K562 (cell line): ENCODE data around the gene HIVEP3. TPM values are rescaled to one million over a fixed set of nuclear protein-coding genes. Genes with fewer than 3 reads are reported as not detected.

Experiments used
- ATAC-seq: fragments of 200-7000 bp; cut with Tn5 transposase; 3 replicates; pipeline ENCODE4 v1.9.1; 2020; ENCODE audit warnings: moderate library complexity
- BruUV-seq: library from RNA; stranded (reverse); fragments of 400-500 nt; replicated peaks from 2 replicates; lab custom pipeline; 2021; lab: Mats Ljungman, UMichigan
- CTCF ChIA-PET: fragments of 300-600 bp; formaldehyde crosslinking; extraction: SDS; loops from one replicate; lab custom pipeline; 2021; ENCODE audit warnings: low intra/inter-chr PET ratio; lab: Yijun Ruan, JAX
- POLR2A ChIA-PET: fragments of 300-600, 350-650 bp; sonication (Branson Sonifier 250); formaldehyde crosslinking; extraction: SDS; loops from one replicate; lab custom pipeline; 2021; ENCODE audit warnings: antibody characterized with exemption, inconsistent platforms; lab: Yijun Ruan, JAX
- DNase-seq, 4 experiments: peaks; one replicate each; pipeline versions ENCODE4 v3.0.0 to v3.0.0-alpha.2; 2011 to 2018; ENCODE audit warnings: low spot score in 3 of 4, mixed read lengths in 3 of 4; ENCODE audit errors: extremely low read depth in 1 of 4
- FAIRE-seq: peaks from 2 replicates; lab custom pipeline; 2011; peaks lifted over from hg19 to GRCh38; lab: Jason Lieb, UNC
- H2AFZ ChIP-seq: 2 replicates; pipeline ENCODE4 v1.6.0; 2011; ENCODE audit warnings: low read depth, low read length, control low read depth, inconsistent platforms
- H3K27ac ChIP-seq: fragments of 200-600 bp; 3 replicates; pipeline ENCODE4 v1.8.0; 2011; ENCODE audit warnings: low read depth, mild to moderate bottlenecking, control low read depth, inconsistent platforms, low read length, moderate library complexity, mixed read lengths; ENCODE audit errors: extremely low read depth
- H3K27me3 ChIP-seq, 2 experiments: fragments of 300-600 bp in 1 of 2; 2 replicates in 1 of 2; 3 replicates in 1 of 2; pipeline versions ENCODE4 v1.6.0 to v1.8.0; 2011; ENCODE audit warnings: inconsistent platforms in 2 of 2, low read length in 2 of 2, mild to moderate bottlenecking in 1 of 2, mixed read lengths in 1 of 2, moderate library complexity in 1 of 2; ENCODE audit not compliant: control insufficient read depth in 2 of 2, insufficient read depth in 2 of 2
- H3K36me3 ChIP-seq: fragments of 300-600 bp; 3 replicates; pipeline ENCODE4 v1.8.0; 2011; ENCODE audit warnings: mild to moderate bottlenecking, low read length, inconsistent platforms; ENCODE audit not compliant: control insufficient read depth, insufficient read depth
- H3K4me1 ChIP-seq, 2 experiments: fragments of 200-600 bp in 1 of 2; replicated peaks in 1 of 2; 2 replicates in 1 of 2; 3 replicates in 1 of 2; pipeline versions ENCODE4 v1.5.1 to v1.8.0; 2011; ENCODE audit warnings: inconsistent platforms in 2 of 2, low read length in 2 of 2, mild to moderate bottlenecking in 1 of 2, mixed read lengths in 1 of 2, moderate library complexity in 1 of 2; ENCODE audit not compliant: control insufficient read depth in 2 of 2, insufficient read depth in 2 of 2
- H3K4me2 ChIP-seq: 2 replicates; pipeline ENCODE4 v1.6.1; 2011; ENCODE audit warnings: low read length, control low read depth, inconsistent platforms, mixed read lengths; ENCODE audit not compliant: insufficient read depth
- H3K4me3 ChIP-seq: fragments of 200-600 bp; sonication (generic), shearing (Covaris generic); 2 replicates; pipeline ENCODE4 v1.5.1; 2016; ENCODE audit warnings: control low read depth, inconsistent platforms
- H3K79me2 ChIP-seq: fragments of 200-600 bp; 3 replicates; pipeline ENCODE4 v1.8.0; 2011; ENCODE audit warnings: low read length, inconsistent platforms; ENCODE audit not compliant: control insufficient read depth, insufficient read depth
- H3K9ac ChIP-seq, 2 experiments: 2 replicates each; pipeline versions ENCODE4 v1.6.0 to v1.6.1; 2011; ENCODE audit warnings: low read depth in 2 of 2, low read length in 2 of 2, control low read depth in 1 of 2, inconsistent platforms in 1 of 2, mild to moderate bottlenecking in 1 of 2, mixed read lengths in 1 of 2; ENCODE audit not compliant: insufficient read depth in 1 of 2
- H3K9me1 ChIP-seq: one replicate; pipeline ENCODE4 v1.6.0; 2011; ENCODE audit warnings: inconsistent platforms, mild to moderate bottlenecking, low read length, moderate library complexity; ENCODE audit not compliant: control insufficient read depth, insufficient read depth
- H3K9me3 ChIP-seq: replicated peaks from 2 replicates; pipeline ENCODE4 v1.5.1; 2011; ENCODE audit warnings: low read depth, low read length, inconsistent platforms; ENCODE audit not compliant: control insufficient read depth, insufficient read depth
- H4K20me1 ChIP-seq: replicated peaks from 2 replicates; pipeline ENCODE4 v1.6.1; 2011; ENCODE audit warnings: low read length, inconsistent platforms, mixed read lengths; ENCODE audit not compliant: control insufficient read depth, insufficient read depth
- BRCA1 ChIP-seq, 2 experiments: fragments of 450-650 bp in 1 of 2; sonication (generic) in 1 of 2; formaldehyde crosslinking in 1 of 2; IDR thresholded peaks; 2 replicates each; pipeline versions ENCODE4 v1.5.0 to v1.6.1; 2017 to 2020; ENCODE audit warnings: mild to moderate bottlenecking in 1 of 2, missing genetic modification reagents in 1 of 2
- EZH2 ChIP-seq: IDR thresholded peaks from 2 replicates; pipeline ENCODE4 v1.6.1; 2012; ENCODE audit warnings: low read depth, mild to moderate bottlenecking, inconsistent platforms, low read length, borderline replicate concordance
- MEF2A ChIP-seq: IDR thresholded peaks from 2 replicates; pipeline ENCODE4 v1.6.1; 2011; ENCODE audit warnings: low read depth, mild to moderate bottlenecking, low read length, moderate library complexity; ENCODE audit not compliant: control insufficient read depth
- MTF1 ChIP-seq: fragments of 250-450 bp; sonication (Bioruptor Pico); IDR thresholded peaks from 2 replicates; pipeline ENCODE4 v1.9.0; 2021; ENCODE audit warnings: moderate library complexity, mild to moderate bottlenecking, inconsistent platforms, borderline replicate concordance
- NR4A1 ChIP-seq, 2 experiments: fragments of 250-450 bp in 1 of 2; fragments of 450-650 bp in 1 of 2; sonication (Bioruptor Pico) in 1 of 2; IDR thresholded peaks; 2 replicates each; pipeline versions ENCODE4 v1.4.0 to v1.6.1; 2016 to 2020; ENCODE audit warnings: mild to moderate bottlenecking in 2 of 2, missing compliant biosample characterization in 1 of 2, missing genetic modification characterization in 1 of 2, moderate library complexity in 1 of 2
- RNF2 ChIP-seq: sonication (generic); IDR thresholded peaks from 2 replicates; pipeline ENCODE4 v1.6.1; 2016
- SAP30 ChIP-seq: fragments of 200-600 bp; sonication (generic); IDR thresholded peaks from 2 replicates; pipeline ENCODE4 v1.6.1; 2012; ENCODE audit warnings: borderline replicate concordance, low read depth, mild to moderate bottlenecking, moderate library complexity, low read length, control low read depth, inconsistent platforms; ENCODE audit not compliant: insufficient read depth, poor library complexity, severe bottlenecking
- SIN3B ChIP-seq: fragments of 450-650 bp; IDR thresholded peaks from 2 replicates; pipeline ENCODE4 v1.6.1; 2017; ENCODE audit warnings: low read depth, mild to moderate bottlenecking, moderate library complexity
- SMAD4 ChIP-seq: fragments of 250-450 bp; sonication (Bioruptor Pico); conservative IDR thresholded peaks from 2 replicates; pipeline ENCODE4 v1.8.0; 2021; ENCODE audit warnings: inconsistent platforms, mild to moderate bottlenecking, moderate library complexity
- SMARCA5 ChIP-seq: fragments of 450-650 bp; IDR thresholded peaks from 2 replicates; pipeline ENCODE4 v1.6.1; 2016
- TAF9B ChIP-seq: fragments of 450-650 bp; IDR thresholded peaks from 2 replicates; pipeline ENCODE4 v1.6.1; 2018; ENCODE audit warnings: mild to moderate bottlenecking; ENCODE audit not compliant: partially characterized antibody
- TOE1 ChIP-seq, 2 experiments: fragments of 450-650 bp in 1 of 2; sonication (generic) in 1 of 2; formaldehyde crosslinking in 1 of 2; IDR thresholded peaks; 2 replicates each; pipeline versions ENCODE4 v1.7.1 to v1.8.0; 2016 to 2022; ENCODE audit warnings: borderline replicate concordance in 2 of 2, mild to moderate bottlenecking in 2 of 2, antibody characterized with exemption in 1 of 2, inconsistent platforms in 1 of 2, low read depth in 1 of 2, missing genetic modification reagents in 1 of 2, moderate library complexity in 1 of 2
- ZNF384 ChIP-seq: IDR thresholded peaks from 2 replicates; pipeline ENCODE4 v1.6.1; 2012; ENCODE audit warnings: low read depth, low read length, improper control_type of control experiment
- ZNF584 ChIP-seq: fragments of 200-800 bp; sonication (Bioruptor generic); IDR thresholded peaks from 2 replicates; pipeline ENCODE4 v1.6.1; 2016; ENCODE audit warnings: low read depth, mild to moderate bottlenecking, missing genetic modification characterization, missing compliant biosample characterization
- ZNF76 ChIP-seq: fragments of 250-450 bp; sonication (Bioruptor Pico); IDR thresholded peaks from 2 replicates; pipeline ENCODE4 v1.4.0; 2020; ENCODE audit warnings: mild to moderate bottlenecking, moderate library complexity, borderline replicate concordance
- WGBS: fragments of 100-300 bp; shearing (Covaris generic); methylation state at CpG from one replicate; pipeline ENCODE4 v1.1.6; 2016; ENCODE audit warnings: low coverage, mixed read lengths; ENCODE audit not compliant: insufficient coverage; ENCODE audit errors: missing lambda C conversion rate; 5-methylcytosine and 5-hydroxymethylcytosine counted together
- in situ Hi-C: fragments of 300-500 bp; cut with MboI; formaldehyde crosslinking; loops from 4 replicates; pipeline ENCODE4 v1.15.0; 2018; ENCODE audit warnings: inconsistent platforms, mixed read lengths
- intact Hi-C: fragments of 100-400 bp; cut with micrococcal nuclease; formaldehyde crosslinking; loops from 2 replicates; pipeline ENCODE4 v1.14.2; 2022
- polyA plus RNA-seq, 8 experiments: library from polyadenylated mRNA; depleted of rRNA in 4 of 8; stranded (reverse) in 5 of 8; unstranded in 3 of 8; fragments of >200 nt; fragmentation: Nextera tagmentation in 2 of 8; fragmentation: Illumina TruSeq in 1 of 8; extraction: Ambion mirVana in 2 of 8; extraction: Trizol in 1 of 8; gene quantifications; 2 replicates each; pipeline versions ENCODE4 v1.2.1 to v1.2.3, GENCODE V29; 2011 to 2014; ENCODE audit warnings: inconsistent platforms in 1 of 8, missing spikeins in 1 of 8
- total RNA-seq, 7 experiments: library from RNA; depleted of rRNA in 6 of 7; stranded (reverse); fragments of >200 nt in 6 of 7; fragmentation: Illumina TruSeq in 2 of 7; extraction: Trizol in 2 of 7; gene quantifications; 2 replicates each; pipeline versions ENCODE4 v1.2.1 to v1.2.3, GENCODE V29; 2011 to 2021; ENCODE audit warnings: low replicate concordance in 1 of 7
- TF ChIP-seq, protein P1 (sequence below): fragments of 450-650 bp; formaldehyde crosslinking; IDR thresholded peaks from 2 replicates; pipeline ENCODE4 v1.4.0; 2020; ENCODE audit warnings: mild to moderate bottlenecking, moderate library complexity

HIVEP3 gene
- total and polyA plus RNA-seq, 9 of the 15 experiments (the other 6 are each of a cell fraction or from before 2014, with no cell fraction given), result 0.09 to 0.58 (median 0.34) TPM; not detected in 1

DNA sequence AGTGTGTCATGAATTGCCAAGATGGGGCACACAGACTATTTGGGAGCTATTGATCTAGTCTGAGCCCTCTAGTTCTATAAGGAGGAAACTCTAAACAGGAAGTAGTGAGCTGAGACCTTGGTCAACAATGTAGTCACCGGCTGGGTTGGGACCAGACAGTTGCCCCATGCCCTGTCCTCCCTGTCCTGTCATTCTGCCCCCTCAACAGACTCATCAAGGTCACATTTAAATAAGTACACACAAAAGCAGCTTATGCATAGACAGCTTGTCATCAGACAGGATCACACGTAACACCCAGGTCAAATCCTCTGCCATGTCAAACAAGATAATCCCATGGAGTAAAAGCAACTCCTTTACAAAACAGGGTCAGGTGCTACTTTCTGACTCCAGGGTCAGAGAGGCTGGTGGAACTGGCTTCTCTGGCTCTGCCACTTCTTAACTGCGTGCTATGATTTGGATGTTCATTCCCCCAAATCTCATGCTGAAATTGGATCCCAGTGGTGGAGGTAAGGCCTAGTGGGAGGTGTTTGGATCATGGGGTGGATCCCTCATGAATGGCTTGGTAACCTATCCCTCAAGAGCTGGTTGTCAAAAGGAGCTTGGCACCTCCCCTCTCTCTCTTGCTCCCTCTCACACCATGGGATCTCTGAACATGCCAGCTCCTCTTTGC, 128.9 kb downstream of the HIVEP3 start (continued):
- no peak for TF ChIP-seq SMARCA5
- TF ChIP-seq RNF2, result no peak
- TF ChIP-seq SMAD4, result no peak

DNA sequence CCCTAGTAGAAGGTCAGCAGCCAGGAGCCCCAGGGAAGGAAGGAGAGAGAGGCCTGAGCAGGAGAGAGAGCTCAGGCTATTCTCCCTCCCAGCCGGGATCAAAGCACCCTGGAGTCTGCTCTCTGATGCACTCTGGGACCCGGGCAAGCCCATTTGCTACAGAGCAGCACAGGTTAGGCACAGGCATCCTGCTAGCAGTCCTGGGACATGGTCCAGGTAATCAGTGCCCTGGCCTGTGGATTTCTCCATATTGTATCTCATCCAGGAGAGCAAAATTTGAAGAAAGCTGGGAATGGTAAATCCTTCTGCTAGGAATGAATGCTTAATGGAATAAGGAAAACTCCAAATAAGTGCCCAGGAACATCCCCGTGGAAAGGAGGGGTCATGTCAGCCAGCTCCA, 130.3 kb downstream of the HIVEP3 start:
- ATAC-seq (no peak), DNase-seq (no peak), FAIRE-seq (no peak)
- BruUV-seq, result no TSS peak
- Histone ChIP-seq H2AFZ (no peak overlapping the region), H3K9ac (no peak overlapping the region), H3K9me3 (no peaks in the 10 kb centered on the region), H4K20me1 (no peaks in the 10 kb centered on the region), H3K4me3 (no peak overlapping the region), H3K4me2 (no peak overlapping the region), H3K27me3 (peaks cover 0 to 23% of the 10 kb centered on the region in 2 experiments; a peak in 3 of 5 replicates), H3K27ac (no peak overlapping the region), H3K9me1 (no peaks in the 10 kb centered on the region), H3K79me2 (no peaks in the 10 kb centered on the region), H3K4me1 (no peaks in the 10 kb centered on the region), H3K36me3 (no peaks in the 10 kb centered on the region)
- ChIA-PET POLR2A (interaction anchor here (0.6 to 1.4 kb wide), 3 partner anchors 10 to 37 kb away, joined by 3 read pairs; no protein-coding TSS in a partner anchor), CTCF (no interaction called here)
- TF ChIP-seq EZH2 (no peak), ZNF76 (CRISPR knock-in tag) (no peak), SAP30 (no peak), TOE1 (IDR thresholded peaks at IDR 0.05; ENCODE audit: borderline replicate concordance) (no peak), TOE1 (CRISPR knock-in tag; IDR thresholded peaks at IDR 0.05; ENCODE audit: borderline replicate concordance, low read depth) (no peak), NR4A1 (CRISPR knock-in tag; IDR thresholded peaks at IDR 0.05) (no peak), NR4A1 (tag; IDR thresholded peaks at IDR 0.05) (no peak), SIN3B (no peak), MTF1 (no peak), TAF9B (no peak), MEF2A (no peak), ZNF584 (no peak), BRCA1 (IDR thresholded peaks at IDR 0.05) (no peak), BRCA1 (CRISPR knock-in tag; IDR thresholded peaks at IDR 0.05) (no peak), ZNF384 (no peak)
- TF ChIP-seq, protein P1, sequence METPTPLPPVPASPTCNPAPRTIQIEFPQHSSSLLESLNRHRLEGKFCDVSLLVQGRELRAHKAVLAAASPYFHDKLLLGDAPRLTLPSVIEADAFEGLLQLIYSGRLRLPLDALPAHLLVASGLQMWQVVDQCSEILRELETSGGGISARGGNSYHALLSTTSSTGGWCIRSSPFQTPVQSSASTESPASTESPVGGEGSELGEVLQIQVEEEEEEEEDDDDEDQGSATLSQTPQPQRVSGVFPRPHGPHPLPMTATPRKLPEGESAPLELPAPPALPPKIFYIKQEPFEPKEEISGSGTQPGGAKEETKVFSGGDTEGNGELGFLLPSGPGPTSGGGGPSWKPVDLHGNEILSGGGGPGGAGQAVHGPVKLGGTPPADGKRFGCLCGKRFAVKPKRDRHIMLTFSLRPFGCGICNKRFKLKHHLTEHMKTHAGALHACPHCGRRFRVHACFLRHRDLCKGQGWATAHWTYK, result no peak
- in situ Hi-C loops, result no loop called here
- intact Hi-C loops, result loop anchor here (10.0 kb wide), 1 partner anchor 214 kb away; no protein-coding TSS in a partner anchor
- WGBS, result 0% methylated on average over 3 of the region's 3 CpGs
